ENCODE results near the gene TBC1D14. TPM values are rescaled to one million over a fixed set of nuclear protein-coding genes. Genes with fewer than 3 reads are reported as not detected.

The TBC1D14 gene
- total and polyA plus RNA-seq, 10 of the 15 experiments (the other 5 are each of a cell fraction or from before 2014, with no cell fraction given), result 0.87 to 39.3 (median 30.1) TPM

GRCh38 chr4:7049295-7049694, 139.7 kb downstream of the TBC1D14 start:
- H3K36me3 ChIP-seq (ENCODE audit: control insufficient read depth in 2 of 2, insufficient read depth in 2 of 2, low read length in 1 of 2), result peaks cover 4 to 7% of the 10 kb centered on the region in 2 experiments; a peak in 3 of 4 replicates
- peaks cover 41% of the 10 kb centered on the region for H3K79me2 ChIP-seq (ENCODE audit: control insufficient read depth, insufficient read depth, low read length)
- ChIA-PET RAD21 (ENCODE audit: unreplicated experiment) (no interaction called here), CTCF (no interaction called here), SMC1A (ENCODE audit: uncharacterized antibody, unreplicated experiment) (interaction anchor here (2.0 kb wide), 1 partner anchor 19 kb away, joined by 5 read pairs; the partner anchor contains the start of gene GRPEL1), POLR2A (interaction anchor here (1.1 kb wide), 1 partner anchor 18 kb away, joined by 3 read pairs; the partner anchor contains the start of gene GRPEL1)
- DNase-seq (ENCODE audit: low read depth, low spot score) (no peak), ATAC-seq (no peak), FAIRE-seq (no peak)
- no peaks in the 10 kb centered on the region for H3K27me3 ChIP-seq (replicated peaks in 1 of 2; ENCODE audit: control insufficient read depth in 2 of 2, insufficient read depth in 2 of 2, low read length in 1 of 2)
- no peak overlapping the region for H3K9ac ChIP-seq (ENCODE audit: control insufficient read depth, insufficient read depth, low read length)
- intact Hi-C loops (cut with micrococcal nuclease; ENCODE audit: unreplicated experiment) (loop anchor here (5.0 kb wide), 1 partner anchor 142 kb away; the partner anchor contains the start of gene TBC1D14), in situ Hi-C loops (cut with MboI) (no loop called here)
- H3K27ac ChIP-seq (ENCODE audit: control insufficient read depth, insufficient read depth), result no peak overlapping the region
- no peak overlapping the region for H3K4me3 ChIP-seq
- H4K20me1 ChIP-seq (ENCODE audit: control insufficient read depth, insufficient read depth), result peaks cover 10% of the 10 kb centered on the region; the same call in 1 of the 2 replicates
- H3K4me1 ChIP-seq (ENCODE audit: control insufficient read depth, insufficient read depth, low read length), result peaks cover 23% of the 10 kb centered on the region
- TF ChIP-seq TAF1 (IDR thresholded peaks at IDR 0.05; ENCODE audit: borderline replicate concordance, low read depth, low read length), result no peak
- no peak for TF ChIP-seq LARP7 (IDR thresholded peaks at IDR 0.05)
- no peak for TF ChIP-seq PAX8 (IDR thresholded peaks at IDR 0.05)
- TF ChIP-seq IRF3 (IDR thresholded peaks at IDR 0.05), result no peak
- no peak for TF ChIP-seq ZBTB4 (CRISPR knock-in tag; IDR thresholded peaks at IDR 0.05)
- TF ChIP-seq ZBTB11 (CRISPR knock-in tag; IDR thresholded peaks at IDR 0.05), result no peak
- no peak for TF ChIP-seq SPI1 (IDR thresholded peaks at IDR 0.05; ENCODE audit: borderline replicate concordance, insufficient read depth, low read depth, low read length)
- no peak for TF ChIP-seq MEF2B (IDR thresholded peaks at IDR 0.05; ENCODE audit: partially characterized antibody, poor library complexity, severe bottlenecking)
- TF ChIP-seq GABPA (IDR thresholded peaks at IDR 0.05; ENCODE audit: low read depth), result no peak
- no peak overlapping the region for H2AFZ ChIP-seq (ENCODE audit: control insufficient read depth, low read depth, low read length)
- no TSS peak for BruUV-seq (replicated peaks)
- 87% methylated on average over 4 of the region's 4 CpGs for WGBS (ENCODE audit: insufficient coverage, insufficient replicate concordance, low lambda C conversion rate, missing lambda C conversion rate)
- H3K9me3 ChIP-seq (replicated peaks; ENCODE audit: control insufficient read depth, insufficient read depth, low read length), result no peaks in the 10 kb centered on the region
- H3K4me2 ChIP-seq (ENCODE audit: control insufficient read depth, insufficient read depth), result no peak overlapping the region
